HG03565 (cell line): ENCODE data around the gene NT5DC2.

Source experiments
- ATAC-seq: cut with Tn5 transposase; IDR thresholded peaks from one replicate; pipeline ENCODE4 v1.9.1; 2021; ENCODE audit warnings: mild to moderate bottlenecking, moderate library complexity; ENCODE audit not compliant: unreplicated experiment

NT5DC2 gene

GRCh38 chr3:52525680-52526561 lies 7.7 kb downstream of the NT5DC2 start:
- ATAC-seq, result no peak

DNA sequence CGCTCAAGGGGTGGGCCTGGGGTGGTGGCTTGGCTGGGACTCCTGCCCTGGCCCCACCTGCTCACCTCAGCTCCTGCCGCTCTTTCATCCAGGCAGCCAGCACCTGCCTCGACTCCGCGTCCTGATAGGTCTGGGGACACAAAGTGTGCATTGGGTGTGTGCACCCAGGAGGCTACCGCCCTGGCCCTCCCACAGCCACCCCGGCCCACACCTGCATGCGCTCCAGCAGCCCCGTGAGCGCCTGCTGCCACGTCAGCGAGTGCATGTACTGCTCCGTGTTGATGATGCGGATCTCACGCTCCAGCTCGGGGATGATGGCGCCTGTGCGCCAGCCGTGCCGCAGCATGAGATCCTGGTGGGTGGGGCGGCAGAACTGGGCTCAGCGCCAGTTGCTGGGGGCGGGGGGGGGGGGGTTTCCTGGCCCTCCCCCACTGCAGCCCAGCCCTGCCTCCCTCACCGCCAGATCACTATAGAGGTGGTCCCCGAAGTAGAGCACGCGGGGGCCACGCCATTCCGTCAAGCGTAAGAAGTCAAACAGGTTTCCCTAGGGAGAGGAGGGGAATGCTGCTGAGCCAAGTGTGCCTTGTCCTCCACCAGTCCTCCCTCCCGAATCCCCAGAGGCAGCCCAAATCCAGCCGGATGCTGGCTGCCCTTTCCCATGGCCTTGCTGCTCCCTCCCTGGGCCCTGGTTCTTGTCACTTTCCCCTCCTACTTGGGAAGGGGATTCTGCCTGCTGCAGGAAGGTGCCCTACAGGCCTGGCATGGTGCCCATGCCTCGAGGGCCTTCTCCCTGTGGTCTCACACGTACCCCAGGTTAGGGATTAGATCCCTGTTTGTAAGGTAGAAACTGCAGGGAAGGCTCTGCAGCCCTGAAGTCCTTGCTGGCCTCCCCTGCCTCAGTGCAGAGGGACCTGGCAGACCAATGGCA lies 8.6 kb downstream of the NT5DC2 start:
- ATAC-seq, result no peak

- no peak for ATAC-seq
These were observed 9.4 kb downstream of the NT5DC2 start for GRCh38 chr3:52524258-52524751.

DNA sequence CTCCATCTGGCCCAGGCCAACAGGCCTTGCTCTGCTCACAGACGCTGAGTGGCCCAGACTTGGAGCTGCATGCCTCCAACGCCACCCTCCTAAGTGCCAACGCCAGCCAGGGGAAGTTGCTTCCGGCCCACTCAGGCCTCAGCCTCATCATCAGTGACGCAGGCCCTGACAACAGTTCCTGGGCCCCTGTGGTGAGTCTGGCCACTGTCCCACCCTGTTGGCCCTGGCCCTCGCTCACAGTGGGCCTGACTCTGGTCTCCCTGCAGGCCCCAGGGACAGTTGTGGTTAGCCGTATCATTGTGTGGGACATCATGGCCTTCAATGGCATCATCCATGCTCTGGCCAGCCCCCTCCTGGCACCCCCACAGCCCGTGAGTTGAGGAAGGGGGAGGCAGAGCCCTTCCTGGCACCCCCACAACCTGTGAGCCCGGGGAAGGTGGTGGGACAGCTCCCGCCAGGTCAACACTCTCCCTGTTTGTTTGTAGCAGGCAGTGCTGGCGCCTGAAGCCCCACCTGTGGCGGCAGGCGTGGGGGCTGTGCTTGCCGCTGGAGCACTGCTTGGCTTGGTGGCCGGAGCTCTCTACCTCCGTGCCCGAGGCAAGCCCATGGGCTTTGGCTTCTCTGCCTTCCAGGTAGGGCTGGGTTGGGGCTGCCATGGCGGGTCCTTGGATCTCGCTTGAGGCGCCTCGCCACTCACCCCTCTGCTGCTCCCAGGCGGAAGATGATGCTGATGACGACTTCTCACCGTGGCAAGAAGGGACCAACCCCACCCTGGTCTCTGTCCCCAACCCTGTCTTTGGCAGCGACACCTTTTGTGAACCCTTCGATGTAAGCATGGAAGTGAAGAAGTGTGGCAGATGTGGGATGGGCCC lies 10.0 kb downstream of the NT5DC2 start:
- no peak for ATAC-seq

DNA sequence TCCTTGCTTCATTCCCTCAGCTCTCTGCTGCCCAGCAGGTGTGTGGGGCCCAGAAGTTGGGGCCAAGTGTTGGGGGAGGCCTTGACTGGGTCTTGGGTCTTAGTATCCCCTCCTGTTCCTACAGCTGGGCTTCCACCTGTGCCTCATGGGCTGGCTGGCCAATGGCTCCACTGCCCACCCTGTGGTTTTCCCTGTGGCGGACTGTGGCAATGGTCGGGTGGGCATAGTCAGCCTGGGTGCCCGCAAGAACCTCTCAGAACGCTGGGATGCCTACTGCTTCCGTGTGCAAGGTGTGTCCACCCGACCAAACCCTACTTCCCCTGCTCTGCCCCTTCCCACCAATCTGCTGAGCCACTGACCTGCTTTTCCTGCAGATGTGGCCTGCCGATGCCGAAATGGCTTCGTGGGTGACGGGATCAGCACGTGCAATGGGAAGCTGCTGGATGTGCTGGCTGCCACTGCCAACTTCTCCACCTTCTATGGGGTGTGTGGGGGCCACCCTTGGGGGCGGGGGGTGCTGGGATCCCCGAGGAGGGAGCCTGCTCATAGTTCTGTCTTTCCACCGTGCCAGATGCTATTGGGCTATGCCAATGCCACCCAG lies 10.9 kb downstream of the NT5DC2 start:
- no peak for ATAC-seq

GRCh38 chr3:52521881-52522650 lies 11.6 kb downstream of the NT5DC2 start:
- no peak for ATAC-seq

GRCh38 chr3:52521488-52521824 lies 12.2 kb downstream of the NT5DC2 start:
- ATAC-seq, result no peak

- ATAC-seq, result no peak
These were observed 12.8 kb downstream of the NT5DC2 start for GRCh38 chr3:52520716-52521487.

DNA sequence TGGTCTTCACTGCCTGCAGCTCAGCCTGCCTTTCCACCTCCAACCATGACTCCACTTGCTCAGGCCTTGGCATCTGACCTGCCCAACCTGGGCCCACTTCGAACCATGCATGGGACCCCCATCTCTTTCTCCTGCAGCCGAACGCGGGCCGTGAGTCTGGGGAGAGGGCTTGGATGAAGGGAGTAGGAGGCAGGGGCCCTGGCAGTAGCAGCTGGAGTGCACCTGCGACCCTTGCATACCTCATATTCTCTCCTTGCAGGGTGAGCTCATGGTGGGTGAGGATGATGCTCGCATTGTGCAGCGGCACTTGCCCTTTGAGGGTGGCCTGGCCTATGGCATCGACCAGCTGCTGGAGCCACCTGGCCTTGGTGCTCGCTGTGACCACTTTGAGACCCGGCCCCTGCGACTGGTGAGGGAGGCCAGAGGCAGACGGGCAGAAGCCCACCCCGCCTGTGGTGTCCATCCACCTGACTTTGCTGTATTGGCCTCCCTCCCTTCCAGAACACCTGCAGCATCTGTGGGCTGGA lies 13.5 kb downstream of the NT5DC2 start:
- ATAC-seq, result no peak

DNA sequence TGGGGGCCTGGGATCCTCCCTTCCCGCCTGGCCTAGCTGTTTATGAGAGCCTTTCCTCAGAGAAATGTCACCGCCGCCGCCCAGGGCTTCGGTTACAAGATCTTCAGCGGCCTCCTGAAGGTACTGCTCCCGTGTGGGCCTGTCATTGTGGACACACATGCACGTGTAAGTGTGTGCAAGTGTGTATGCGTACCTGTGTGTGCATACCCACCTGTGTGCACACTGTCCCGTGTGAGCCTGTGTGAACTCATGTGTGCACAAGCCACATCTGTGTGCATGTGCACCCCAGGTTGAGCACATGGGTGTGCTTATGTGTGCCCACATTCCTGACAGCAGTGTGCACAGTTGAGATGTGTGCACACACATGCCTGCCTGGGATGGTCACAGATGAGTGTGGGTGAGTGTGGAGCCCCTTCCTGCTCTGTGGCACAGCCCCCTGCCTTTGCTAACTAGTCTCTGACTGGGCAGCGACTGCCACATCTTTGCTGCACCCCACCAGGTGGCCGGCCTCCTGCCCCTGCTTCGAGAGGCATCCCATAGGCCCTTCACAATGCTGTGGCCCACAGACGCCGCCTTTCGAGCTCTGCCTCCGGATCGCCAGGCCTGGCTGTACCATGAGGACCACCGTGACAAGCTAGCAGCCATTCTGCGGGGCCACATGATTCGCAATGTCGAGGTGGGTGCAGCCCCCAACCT lies 14.1 kb downstream of the NT5DC2 start:
- ATAC-seq, result no peak

DNA sequence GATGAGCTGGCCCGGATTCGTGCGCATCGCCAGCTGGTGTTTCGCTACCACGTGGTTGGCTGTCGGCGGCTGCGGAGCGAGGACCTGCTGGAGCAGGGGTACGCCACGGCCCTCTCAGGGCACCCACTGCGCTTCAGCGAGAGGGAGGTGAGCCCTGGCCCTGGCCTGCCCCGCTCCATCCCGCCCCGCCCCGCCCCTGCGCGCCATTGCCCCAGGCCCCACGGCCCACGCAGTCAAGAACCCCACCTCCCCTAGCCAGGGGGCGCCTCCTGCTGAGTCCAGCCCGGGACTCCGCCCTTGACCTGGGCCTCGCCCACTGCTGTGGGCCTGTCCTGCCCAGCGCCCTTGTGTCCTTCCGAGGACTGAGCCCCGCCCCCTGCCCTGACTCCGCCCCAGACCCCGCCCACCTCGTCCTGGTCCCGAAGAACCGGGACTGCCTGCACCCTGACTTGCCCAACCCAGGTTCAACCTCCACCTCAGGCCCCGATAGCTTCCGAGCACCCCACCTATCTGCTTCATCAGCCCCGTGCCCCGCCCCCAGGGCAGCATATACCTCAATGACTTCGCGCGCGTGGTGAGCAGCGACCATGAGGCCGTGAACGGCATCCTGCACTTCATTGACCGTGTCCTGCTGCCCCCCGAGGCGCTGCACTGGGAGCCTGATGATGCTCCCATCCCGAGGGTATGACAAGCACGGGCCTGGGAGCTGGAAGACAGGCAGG lies 14.8 kb downstream of the NT5DC2 start:
- no peak for ATAC-seq

DNA sequence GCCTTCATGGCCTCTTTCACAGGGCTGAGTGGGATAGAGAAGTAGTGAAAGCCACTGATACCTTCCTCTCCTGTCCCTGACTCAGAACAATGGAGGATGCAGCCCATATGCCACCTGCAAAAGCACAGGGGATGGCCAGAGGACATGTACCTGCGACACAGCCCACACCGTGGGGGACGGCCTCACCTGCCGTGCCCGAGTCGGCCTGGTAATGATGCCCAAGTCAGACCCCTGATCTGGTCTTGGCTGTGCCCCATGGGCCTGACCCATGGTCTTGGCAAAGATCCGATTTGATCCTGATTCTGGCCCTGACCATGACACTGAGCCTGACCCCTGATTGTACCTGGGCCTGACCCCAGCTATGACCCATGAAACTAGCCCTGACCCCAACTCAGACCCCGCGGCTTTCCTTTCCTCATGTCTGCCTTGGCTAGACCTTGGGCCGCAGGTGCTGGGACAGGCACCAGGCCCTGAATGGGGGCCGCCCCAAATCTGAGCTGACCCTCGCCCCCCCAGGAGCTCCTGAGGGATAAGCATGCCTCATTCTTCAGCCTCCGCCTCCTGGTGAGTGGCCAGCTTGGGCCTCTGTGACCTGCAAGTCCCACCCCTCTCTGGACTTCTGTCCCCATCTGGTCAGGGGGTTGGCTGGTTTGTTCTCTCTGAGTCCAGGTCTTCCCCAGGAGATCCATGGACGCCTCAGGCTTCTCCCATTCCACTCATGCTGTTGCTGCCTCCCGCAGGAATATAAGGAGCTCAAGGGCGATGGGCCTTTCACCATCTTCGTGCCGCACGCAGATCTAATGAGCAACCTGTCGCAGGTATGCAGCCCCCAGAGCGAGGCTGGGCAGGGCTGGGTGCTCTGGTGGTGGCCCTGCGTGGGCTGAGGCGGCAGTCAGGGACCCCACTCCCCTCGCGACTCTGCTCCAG lies 15.6 kb downstream of the NT5DC2 start:
- no peak for ATAC-seq

DNA sequence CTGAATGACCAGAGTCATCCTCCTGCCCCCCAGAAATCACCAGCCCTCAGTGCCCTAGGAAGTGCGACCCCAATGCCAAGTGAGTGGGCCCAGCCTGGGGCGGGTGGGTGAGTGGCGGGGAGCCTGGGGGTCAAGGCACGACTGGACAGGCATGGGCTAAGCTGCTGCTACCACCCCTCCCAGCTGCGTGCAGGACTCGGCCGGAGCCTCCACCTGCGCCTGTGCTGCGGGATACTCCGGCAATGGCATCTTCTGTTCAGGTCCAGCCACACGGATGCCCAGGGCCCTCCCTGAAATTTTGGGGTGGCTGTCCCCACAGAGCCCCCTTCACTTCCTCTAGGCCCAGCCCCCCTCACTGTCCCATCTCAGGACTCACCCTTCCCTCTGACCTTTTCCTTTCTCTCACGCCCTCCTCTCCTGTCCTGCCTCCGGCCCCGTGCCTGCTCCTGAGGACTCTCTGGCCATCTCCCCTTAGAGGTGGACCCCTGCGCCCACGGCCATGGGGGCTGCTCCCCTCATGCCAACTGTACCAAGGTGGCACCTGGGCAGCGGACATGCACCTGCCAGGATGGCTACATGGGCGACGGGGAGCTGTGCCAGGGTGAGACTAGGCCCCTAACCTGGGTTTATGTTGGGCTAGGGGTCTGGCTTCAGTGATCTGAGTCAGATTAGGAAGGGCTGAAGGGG lies 17.0 kb downstream of the NT5DC2 start:
- no peak for ATAC-seq

DNA sequence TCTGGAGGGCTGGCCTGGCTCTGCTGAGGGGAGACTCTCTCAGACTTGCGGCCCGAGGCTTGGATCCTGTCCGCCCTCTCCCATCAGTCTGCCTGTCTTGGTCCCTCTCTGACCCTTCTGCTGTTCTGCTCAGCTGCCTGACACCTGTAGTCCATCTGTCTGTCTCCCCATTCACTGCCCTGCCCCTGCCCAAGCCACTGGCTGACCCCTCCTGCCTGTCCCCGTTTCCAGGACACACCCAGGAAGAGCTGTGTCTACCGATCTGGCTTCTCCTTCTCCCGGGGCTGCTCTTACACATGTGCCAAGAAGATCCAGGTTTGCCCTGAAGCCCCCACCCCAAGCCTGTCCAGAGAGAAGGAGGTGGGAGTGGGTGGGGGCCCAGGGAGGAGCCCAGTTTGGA lies 18.5 kb downstream of the NT5DC2 start:
- ATAC-seq, result no peak

GRCh38 chr3:52514576-52514975 lies 19.1 kb downstream of the NT5DC2 start:
- no peak for ATAC-seq

GRCh38 chr3:52513281-52513680 lies 20.4 kb downstream of the NT5DC2 start:
- ATAC-seq, result no peak
